Activated CD8-positive, alpha-beta memory T cell treated with anti-CD3 and anti-CD28 coated beads, Interleukin-2, amount 50 U/mL, for 1 hour (primary cell): Measurements from ENCODE around the gene LYPD5.
A peak's percentile ranks its signal among the peaks of the same experiment; 100 is the strongest.
"Not testable (repeated sequence)": the region's sequence is repeated elsewhere in the genome, so short reads cannot be mapped to it uniquely, and the experiment has no call there.

Experiments used
- DNase-seq: peaks from one replicate; pipeline ENCODE4 v3.0.0-alpha.2; 2020; ENCODE audit errors: extremely low read depth

Gene LYPD5, protein sequence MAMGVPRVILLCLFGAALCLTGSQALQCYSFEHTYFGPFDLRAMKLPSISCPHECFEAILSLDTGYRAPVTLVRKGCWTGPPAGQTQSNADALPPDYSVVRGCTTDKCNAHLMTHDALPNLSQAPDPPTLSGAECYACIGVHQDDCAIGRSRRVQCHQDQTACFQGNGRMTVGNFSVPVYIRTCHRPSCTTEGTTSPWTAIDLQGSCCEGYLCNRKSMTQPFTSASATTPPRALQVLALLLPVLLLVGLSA

DNA sequence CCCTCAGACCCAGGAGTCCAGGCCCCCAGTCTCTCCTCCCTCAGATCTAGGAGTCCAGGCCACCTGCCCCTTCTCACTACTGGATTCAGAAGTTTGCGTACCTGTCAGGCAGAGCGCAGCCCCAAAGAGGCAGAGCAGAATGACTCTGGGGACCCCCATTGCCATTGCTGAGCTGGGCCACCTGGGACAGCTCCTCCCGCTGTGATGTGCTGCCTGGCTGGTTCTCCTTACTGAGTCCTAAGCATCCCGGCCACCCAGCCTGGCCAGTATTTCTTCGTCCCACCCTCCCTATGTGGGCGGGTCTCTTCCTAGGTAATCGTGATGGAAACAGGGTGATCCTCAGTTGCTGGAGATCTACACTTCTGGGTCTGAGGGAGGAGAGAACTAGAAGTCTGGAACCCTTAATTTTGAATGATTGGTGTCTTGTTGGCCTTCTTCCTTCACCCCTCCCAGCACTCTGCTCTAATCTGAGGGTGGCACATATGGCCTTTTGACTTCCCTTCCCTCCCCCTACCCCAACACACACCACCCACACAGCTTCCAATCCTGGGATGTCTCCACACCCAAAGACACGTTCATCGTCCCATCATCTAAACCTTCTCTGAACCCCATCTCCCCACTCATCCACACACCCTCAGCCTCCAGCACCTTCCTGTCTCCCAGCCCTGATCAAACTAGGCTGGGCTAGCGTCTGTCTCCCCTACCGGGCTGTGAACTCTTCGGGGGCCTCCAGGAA is at the start of gene LYPD5:
LYPD5 (minus strand) TSS at position 232 of the 736 bp plus-strand sequence; CDS start at position 165, 67 bp downstream.
- no peak for DNase-seq

DNA sequence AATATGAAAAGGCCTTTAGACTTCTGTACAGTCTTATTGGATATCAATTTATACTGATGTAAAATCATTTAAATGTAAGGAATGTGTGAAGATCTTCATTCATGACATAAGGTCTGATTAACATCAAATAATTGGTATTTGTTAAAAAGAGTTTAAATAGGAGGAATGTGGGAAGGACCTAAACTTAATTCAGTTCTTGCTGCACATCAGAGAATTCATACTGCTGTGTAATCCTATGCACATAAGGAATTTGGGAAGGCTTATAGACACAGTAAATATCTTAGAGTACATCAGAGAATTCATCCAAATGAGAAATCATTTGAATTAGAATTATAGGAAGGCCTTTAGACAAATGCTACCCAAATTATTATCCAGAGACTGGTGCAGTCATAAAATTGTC is 46.6 kb upstream of the LYPD5 start:
- DNase-seq, result no peak

DNA sequence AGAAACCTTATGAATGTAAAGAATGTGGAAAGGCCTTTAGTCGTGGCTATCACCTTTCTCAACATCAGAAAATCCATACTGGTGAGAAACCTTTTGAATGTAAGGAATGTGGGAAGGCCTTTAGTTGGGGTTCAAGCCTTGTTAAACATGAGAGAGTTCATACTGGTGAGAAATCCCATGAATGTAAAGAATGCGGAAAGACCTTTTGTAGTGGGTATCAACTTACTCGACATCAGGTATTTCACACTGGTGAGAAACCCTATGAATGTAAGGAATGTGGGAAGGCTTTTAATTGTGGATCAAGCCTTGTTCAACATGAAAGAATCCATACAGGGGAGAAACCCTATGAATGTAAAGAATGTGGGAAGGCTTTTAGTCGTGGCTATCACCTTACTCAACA is 45.6 kb upstream of the LYPD5 start:
- DNase-seq, result no peak

DNA sequence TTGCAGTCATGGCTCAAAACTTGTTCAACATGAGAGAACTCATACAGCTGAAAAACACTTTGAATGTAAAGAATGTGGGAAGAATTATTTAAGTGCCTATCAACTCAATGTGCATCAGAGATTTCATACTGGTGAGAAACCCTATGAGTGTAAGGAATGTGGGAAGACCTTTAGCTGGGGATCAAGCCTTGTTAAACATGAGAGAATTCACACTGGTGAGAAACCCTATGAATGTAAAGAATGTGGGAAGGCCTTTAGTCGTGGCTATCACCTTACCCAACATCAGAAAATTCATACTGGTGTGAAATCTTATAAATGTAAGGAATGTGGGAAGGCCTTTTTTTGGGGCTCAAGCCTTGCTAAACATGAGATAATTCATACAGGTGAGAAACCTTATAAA is 45.0 kb upstream of the LYPD5 start:
- DNase-seq, result no peak

DNA sequence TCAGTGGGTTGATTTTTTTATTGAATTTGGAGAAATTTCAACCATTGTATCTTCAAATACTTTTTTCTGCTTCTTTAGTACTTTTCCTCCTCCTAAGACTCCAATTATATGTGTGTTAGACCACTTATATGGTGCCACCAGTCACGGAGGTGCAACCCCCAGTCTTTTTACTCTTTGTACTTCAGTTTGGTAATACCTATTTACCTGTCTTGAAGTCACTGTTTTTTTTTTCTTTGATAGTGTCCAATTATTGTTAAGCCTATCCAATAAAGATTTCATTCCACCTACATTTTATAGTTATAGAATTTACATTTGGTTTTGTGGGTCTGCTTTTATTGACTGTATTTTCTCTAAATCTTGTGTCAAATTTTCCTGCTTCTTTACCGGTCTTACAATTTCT is 39.8 kb upstream of the LYPD5 start:
- no peak for DNase-seq

DNA sequence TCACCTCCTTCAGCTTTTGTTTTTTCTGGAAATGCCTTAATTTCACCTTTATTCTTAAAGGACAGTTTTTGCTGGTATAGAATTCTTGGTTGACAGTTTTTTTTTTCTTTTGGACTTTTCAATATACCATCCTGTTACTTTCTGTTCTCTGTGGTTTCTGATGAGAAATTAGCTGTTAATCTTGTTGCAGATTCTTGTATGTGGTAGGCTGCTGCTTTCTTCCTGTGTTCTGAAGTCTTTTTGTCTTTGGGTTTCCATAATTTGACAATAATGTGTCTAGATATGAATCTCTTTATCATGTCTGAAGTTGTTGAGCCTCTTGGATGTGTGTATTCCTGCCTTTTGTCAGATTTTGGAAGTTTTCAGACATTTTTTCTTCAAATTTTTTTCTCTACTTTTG is 36.9 kb upstream of the LYPD5 start:
- DNase-seq, result no peak

DNA sequence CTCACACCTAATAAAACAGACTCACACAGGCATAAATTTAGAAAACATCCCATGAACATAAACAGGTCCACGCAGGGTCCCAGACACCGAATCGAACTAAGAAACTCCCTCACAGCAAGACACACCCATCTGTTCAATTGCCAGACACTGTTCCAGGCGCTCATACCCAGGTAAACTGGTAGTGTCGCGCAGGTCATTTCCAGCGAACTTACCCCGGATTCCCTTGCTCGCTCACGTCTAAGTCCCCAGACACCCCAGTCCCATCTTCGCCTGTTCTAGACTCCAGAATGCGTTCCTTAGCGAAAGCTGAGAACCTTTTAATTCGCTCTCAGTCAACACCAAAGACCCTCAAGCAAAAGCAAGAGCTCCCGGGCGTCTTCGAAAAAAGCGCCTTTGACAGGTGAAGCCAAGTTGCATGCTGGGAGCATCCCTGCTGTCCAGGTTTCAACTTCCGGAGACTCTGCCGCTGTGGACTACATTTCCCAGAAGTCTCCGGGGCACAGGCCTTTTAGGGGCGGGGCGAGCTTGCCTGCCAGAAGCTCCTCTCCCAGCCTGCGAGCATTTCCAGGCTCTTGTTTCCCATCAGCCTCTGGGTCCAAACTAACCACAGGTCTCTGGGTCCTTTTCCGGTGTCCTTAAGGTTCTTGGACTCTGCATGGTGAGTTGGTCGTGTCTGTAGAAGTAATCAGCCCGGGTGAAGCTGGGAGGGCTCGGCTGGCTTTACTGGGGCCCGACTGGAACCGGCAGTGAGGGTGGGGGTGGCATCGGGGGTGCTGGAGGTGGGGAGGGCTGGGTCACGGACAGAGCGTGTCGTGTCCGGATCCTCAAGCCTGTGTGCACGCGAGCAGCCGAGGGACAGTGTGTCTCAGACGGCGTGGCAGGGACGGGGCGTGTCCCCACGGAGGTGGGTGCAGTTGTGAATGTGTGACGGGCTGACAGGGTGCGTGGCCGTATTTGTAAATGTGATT is 24.8 kb upstream of the LYPD5 start, which contains the start of gene ZNF283:
ZNF283 (plus strand) TSS at position 535 of the 968 bp plus-strand sequence. CDS start 6,184 bp downstream, outside the sequence.
- peak; percentile 45 for DNase-seq

DNA sequence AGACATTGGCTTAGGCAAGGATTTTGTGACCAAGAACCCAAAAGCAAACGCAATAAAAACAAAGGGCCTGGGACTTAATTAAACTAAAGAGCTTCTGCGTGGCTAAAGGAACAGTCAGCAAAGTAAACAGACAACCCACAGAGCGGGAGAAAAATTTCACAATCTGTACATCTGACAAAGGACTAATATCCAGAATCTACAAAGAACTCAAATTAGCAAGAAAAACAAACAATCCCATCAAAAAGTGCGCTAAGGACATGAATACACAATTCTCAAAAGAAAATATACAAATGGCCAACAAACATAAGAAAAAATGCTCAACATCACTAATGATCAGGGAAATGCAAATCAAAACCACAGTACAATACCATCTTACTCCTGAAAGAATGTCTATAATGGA is 22.3 kb upstream of the LYPD5 start:
- DNase-seq, result not testable (repeated sequence)

DNA sequence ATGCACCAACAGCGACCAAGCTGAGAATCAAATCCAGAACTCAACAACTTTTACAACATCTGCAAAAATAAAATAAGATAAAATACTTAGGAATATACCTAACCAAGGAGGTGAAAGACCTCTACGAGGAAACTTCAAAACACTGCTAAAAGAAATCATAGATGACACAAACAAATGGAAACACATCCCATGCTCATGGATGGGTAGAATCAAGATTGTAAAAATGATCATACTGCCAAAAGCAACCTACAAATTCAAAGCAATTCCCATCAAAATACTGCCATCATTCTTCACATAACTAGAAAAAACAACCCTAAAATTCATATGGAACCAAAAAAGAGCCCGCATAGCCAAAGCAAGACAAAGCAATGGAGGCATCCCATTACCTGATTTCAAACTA is 21.6 kb upstream of the LYPD5 start:
- not testable (repeated sequence) for DNase-seq

DNA sequence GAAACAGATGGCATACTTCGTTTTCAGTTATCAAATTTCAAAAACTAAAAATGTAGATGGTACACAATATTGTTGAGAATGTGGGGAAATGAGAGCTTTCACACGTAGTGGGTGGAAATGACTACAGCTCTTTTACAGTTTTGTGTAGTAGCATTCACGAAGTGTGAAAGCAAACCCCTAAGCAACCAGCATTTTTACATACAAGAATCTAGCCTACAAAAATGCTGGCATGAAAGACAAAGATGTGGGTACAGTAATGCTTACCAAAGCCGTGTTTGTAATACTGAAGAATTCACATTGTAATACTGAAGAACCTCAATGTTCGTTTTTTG is 18.6 kb upstream of the LYPD5 start:
- no peak for DNase-seq

DNA sequence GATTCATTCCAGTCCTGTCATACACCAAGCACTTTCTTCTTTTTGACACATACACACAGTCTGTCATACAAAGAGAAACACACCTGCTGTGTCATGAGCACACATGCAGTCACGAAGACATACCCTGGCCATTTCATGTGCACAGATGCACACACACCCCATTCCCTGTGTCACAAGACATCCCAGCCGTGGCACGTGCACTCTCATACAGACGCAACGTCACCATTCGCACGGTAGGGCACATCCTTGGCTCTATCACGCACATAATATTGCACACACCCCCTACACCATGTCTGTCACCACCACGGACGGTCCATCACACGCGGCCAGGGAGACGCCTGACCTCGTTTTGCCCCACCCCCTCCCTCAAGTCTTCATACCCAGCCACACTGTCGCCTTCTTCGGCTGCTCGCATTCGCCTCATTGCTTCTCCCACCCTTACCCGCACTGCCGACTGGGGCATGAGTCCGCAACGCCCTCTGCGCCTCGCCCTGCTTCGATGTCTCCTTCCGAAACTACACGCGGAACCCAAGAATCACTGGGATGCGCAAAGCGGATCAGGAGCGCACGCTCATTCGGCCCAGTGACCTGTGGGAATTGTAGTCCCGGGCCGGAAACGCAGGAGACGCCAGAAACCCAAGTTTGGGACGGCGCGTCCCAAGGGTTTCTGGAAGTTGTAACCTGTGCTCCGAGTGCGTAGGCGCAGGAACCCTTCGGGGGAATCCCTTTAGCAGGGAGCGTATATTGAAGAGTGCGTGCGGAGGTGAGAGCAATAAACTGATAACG is 18.0 kb upstream of the LYPD5 start:
- DNase-seq, result no peak

DNA sequence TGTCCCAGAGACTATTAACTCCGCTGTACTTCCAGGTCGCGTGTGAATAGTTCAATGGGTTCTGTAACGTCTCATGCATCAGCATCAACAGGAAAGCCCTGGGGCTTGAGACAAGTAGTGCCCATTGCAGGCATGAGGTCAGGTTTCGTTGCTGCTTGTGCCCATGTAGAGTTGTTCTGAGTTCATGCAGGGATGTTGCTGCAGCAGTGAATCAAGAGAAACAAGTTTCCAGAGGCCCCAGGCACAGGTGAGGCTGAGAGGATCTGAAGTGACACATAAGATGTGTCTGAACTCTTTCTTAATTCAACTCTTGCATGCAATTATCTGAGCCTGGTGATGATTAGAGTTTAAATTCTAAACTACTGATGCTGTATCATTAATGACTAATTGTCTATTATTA is 16.3 kb upstream of the LYPD5 start:
- DNase-seq, result no peak

DNA sequence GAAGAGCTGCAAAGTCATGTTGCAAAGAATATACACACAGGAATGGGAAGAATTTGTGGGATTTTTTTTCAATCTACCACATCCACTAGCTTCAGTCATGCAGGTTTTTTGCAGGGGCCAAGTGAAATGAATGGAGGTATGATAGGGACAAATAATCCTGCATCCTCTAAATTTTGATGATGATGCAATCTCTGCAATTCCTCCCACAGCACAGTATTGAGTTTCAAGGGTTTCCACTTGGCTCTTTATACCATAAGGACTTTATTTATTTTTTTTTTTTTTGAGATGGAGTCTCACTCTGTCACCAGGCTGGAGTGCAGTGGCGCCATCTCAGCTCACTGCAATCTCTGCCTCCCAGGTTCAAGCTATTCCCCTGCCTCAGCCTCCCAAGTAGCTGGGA is 15.2 kb upstream of the LYPD5 start:
- not testable (repeated sequence) for DNase-seq

DNA sequence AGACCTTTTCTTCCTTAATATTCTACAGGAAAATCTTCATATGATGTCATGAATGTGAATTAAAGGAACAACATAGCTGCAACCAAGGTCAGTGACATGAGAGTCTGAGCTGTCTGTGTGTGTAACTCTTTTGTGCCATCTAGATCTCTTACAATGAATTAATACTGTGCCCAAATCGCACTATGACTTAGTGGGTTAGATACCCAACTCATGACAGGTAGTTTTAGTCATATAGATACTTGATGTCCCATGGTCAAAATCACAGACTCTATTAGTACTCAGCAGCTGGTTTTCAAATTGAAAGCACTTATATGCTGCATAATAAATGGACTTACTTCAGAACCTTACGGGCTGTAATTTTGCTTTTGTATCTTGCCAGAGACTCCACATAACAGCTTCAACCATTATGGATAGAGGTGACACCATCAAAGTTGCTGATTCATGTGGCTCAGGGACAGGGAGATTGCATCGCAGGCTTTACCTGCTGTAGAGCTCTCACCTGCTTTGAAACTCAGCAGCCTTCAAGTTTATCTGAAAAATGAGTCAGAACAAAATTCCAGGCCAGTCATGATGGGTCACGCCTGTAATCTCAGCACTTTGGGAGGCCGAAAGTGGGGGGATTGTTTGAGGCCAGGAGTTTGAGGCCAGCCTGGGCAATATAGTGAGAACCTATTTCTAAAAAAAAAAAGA is 12.6 kb upstream of the LYPD5 start:
- DNase-seq, result no peak

DNA sequence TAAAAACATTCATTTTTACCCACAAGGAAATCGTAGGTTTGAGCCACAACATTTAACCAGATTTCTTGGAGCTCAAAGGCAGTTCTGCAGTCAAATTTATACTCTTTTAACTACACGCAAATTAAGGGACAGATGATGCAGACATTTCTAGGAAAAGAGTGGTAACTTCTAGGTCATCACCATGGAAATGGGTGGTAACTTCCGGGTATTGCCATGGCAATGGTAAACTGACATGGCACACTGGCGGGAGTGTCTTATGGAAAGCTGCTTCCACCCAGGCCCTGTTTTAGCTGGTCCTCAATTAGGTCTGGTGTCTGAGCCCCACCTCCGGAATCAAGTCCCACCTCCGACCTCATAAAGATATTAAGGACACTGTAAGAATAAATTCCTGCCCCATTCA is 10.4 kb upstream of the LYPD5 start:
- no peak for DNase-seq

DNA sequence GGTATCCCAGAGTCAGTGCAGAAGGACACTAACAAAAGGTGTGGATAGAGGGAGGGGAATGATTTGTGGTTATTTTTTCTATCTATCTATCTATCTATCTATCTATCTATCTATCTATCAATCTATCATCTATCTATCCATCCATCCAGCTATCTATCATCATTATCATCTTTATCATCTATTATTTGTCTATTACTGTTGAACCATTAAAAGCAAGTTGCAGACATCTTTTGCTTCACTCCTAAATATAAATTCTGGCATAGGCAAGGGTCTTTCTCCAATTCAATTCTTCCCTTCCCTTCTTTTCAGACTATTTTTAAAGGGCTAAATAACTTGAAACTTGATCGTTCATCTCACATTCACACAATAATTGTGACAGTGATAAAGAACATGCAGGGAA is 10.0 kb upstream of the LYPD5 start:
- no peak for DNase-seq

DNA sequence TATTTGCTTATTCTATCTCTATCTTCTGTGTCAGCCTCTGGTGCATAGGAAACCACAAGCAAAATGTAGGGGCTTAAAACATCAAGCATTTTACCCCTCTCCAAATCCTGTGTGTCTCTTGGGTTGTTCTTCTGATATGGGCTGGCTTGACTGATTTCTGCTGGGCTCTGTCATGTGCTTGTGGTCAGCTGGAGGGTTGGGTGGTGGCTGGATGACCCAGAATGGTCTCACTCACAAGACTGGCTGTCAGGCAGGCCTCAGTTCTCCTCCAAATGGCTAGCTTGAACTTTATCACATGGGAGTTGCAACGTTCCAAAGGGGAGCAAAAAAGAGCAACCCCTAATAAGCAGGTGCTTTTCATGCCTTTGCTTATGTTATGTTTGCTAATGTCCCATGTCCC is 9.6 kb upstream of the LYPD5 start:
- no peak for DNase-seq

DNA sequence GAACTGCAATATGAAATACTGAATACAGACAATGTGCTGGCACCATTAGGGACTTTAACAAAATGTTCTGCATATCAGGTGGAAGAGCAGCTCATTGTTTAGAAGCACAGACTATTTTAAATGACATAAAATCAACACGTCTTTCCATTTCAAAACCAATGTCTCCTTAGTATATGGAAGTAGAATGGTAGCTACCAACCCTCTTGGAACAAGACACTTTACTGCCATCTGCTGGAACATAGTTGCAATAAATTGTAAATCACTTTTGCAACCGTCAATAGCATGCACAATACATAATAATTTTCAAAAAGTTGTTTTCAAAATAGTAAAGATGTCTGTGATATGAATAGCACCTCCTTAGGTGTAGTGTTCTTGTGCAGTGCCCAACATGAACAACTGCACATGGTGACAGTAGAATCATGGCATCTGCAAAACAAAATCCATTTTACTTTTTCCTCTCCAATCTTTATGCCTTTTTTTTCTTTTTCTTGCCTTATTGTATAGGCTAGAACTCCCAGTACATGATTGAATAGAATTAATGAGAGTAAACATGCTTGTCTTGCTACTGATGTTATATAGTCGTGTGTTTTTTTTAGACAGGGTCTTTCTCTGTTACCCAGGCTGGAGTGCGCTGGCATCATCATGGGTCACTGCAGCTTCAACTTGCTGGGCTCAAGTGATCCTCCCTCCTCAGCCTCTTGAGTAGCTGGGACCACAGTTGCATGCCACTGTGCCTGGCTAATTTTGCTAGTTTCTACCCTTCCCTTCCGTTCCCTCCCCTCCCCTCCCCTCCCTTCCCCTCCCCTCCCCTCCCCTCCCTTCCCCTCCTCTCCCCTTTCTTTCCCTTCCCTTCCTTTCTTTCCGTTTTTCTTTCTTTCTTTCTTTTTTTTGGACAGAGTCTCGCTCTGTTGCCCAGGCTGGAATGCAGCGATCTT is 7.8 kb upstream of the LYPD5 start:
- no peak for DNase-seq

DNA sequence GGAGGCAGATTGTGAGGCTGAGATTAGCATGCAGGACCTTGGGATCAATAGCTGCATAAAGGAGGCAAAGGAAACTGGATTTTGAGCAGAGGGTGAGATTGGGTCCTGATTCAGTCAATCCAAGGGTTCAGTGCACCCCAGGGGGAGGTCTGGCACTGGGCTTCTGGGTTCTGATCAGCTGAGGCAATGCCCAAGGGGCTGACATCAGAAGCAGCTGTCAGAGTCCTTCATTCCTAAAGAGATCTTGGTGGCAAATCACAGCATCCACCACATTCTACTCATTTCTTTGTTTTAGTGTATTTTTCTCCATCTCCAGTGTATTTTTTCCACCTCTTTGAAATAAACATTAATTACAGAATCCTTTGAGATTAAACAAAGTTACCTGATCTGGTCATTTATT is 5.4 kb upstream of the LYPD5 start:
- DNase-seq, result no peak

DNA sequence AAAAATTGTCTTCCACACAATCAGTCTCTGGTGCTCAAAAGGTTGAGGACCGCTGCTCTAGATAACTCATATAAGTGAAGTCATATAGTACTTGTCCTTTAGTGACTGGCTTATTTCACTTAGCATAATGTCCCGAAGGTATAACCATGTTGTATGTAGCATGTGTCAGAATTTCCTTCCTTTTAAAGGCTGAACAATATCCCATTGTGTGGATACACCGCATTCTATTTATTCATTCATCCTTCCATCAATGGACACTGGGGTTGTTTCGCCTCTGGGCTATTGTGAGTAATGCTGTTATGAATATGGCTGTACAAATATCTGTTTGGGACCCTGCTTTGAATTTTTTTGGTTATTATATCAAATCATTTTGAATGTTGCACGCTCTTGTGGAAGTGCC is 4.6 kb upstream of the LYPD5 start:
- no peak for DNase-seq
